ENCODE results near the gene CSNK1G1.

- TF ChIP-seq YY1 (IDR thresholded peaks at IDR 0.05; ENCODE audit: low read depth) (no peak), REST (IDR thresholded peaks at IDR 0.05; ENCODE audit: low read depth, low read length) (no peak), CTCF (IDR thresholded peaks at IDR 0.05) (no peak), EP300 (IDR thresholded peaks at IDR 0.05; ENCODE audit: borderline replicate concordance in 1 of 2, low read depth in 1 of 2, low read length in 1 of 2) (no peak), USF1 (IDR thresholded peaks at IDR 0.05; ENCODE audit: borderline replicate concordance, low read depth) (no peak), CHD2 (IDR thresholded peaks at IDR 0.05; ENCODE audit: low read length, partially characterized antibody) (no peak), FOSL2 (IDR thresholded peaks at IDR 0.05; ENCODE audit: borderline replicate concordance, low read depth) (no peak), MXI1 (IDR thresholded peaks at IDR 0.05; ENCODE audit: low read depth, low read length) (no peak), NRF1 (IDR thresholded peaks at IDR 0.05; ENCODE audit: low read depth, low read length) (no peak), USF2 (IDR thresholded peaks at IDR 0.05; ENCODE audit: borderline replicate concordance, low read depth, low read length) (no peak)
Measured at GRCh38 chr15:64315216-64315615, 40.8 kb downstream of the CSNK1G1 start.

Data from SK-N-SH (cell line).